Renal cortical epithelial cell (primary cell): ENCODE results near the gene CD3E. TPM values are rescaled to one million over a fixed set of nuclear protein-coding genes. Genes with fewer than 3 reads are reported as not detected.
"Not testable (repeated sequence)": the region's sequence is repeated elsewhere in the genome, so short reads cannot be mapped to it uniquely, and the experiment has no call there.

Experiments used
- DNase-seq: peaks from one replicate; pipeline ENCODE4 v3.0.0-alpha.2; 2011; ENCODE audit warnings: low read depth
- total RNA-seq: library from RNA; depleted of rRNA; stranded (reverse); fragments of >200 nt; gene quantifications from 2 replicates; pipeline ENCODE4 v1.2.3, GENCODE V29; 2014

Gene CD3E
- total RNA-seq, 1 donor from 2014 or later, result not detected

DNA sequence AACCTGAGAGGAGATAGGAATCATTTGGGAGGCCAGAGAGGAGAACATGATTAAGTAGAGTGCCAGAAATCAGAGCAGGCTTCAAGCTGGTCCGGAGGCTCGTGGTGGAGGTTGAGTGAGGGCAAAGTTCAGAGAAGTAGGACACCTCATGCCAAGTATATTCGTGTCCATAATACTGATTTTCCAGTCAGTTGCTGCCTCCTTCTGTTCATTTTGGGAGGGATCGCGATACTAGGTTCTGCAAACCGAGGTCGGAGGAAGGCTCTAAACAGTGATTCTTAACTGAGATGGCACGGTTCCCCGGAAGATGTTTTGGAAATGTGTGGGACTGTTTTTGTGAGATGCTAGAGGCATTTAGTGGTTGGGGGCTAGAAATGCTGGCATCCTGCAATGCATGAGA is 13.6 kb upstream of the CD3E start:
- peak; percentile 58 for DNase-seq

DNA sequence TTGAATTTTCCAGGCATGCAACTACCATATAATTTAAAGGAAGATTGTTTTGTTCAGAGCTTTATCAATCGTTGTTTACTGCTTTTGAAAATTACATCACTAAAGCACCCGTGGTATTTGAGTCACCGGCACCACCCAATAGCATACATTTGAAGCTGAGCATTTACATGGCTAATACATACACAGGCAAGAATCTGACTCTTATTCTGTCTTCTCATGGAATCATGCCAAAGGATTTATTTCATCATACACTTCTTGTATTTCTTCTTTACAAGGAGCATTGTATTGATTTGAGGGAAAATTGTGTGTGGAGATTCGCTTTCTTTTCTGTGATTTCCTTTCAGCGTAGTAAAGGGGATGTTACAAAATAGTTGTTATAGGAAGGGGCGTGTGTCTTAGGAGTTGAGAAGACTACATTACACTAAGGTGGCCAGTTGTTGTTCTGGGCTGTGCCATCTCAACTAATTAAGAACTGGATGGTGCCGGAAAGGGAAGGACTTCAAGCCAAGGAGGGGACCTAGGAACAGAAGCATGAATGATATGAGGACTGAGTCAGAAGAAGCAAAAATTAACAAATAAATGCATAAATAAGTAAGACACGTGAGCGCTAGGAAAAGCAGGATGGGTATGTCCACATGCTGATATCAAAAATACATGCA is 12.9 kb upstream of the CD3E start:
- no peak for DNase-seq

DNA sequence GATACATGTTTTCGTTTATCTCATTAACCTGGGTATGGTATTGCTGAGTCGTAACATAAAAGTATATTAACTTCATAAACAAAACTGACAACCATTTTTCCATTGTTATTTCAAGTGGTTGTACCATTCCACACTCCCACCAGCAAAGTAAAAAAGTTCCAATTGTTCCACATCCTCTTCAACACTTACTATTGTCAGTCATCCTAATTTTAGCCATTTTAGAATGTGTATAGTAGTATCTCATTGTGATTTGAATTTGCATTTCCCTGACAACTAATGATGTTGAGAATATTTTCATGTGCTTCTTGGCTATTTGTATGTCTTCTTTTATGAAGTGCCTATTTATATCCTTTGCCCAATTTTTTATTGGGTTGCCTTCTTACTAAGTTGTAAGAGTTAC is 10.5 kb upstream of the CD3E start:
- DNase-seq, result no peak

DNA sequence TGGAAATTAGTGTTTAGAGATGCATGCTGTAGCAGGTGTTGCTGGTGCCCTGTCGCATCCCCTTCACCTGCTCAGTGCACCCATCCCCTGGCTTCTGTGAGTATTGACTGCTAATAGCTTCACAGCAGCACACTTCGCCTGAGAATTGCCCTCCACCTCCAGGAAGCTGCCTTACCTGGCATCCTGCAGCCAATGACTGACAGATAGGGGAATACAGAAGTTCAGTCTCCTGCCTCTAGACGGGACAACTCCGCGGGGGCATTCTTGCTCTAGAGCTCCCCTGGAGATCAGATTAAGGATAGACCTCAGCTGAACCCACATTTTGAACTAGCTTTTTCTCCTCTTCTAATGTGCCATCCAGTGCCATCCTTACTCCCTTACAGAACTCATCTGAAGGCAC is 9.3 kb upstream of the CD3E start:
- DNase-seq, result no peak

DNA sequence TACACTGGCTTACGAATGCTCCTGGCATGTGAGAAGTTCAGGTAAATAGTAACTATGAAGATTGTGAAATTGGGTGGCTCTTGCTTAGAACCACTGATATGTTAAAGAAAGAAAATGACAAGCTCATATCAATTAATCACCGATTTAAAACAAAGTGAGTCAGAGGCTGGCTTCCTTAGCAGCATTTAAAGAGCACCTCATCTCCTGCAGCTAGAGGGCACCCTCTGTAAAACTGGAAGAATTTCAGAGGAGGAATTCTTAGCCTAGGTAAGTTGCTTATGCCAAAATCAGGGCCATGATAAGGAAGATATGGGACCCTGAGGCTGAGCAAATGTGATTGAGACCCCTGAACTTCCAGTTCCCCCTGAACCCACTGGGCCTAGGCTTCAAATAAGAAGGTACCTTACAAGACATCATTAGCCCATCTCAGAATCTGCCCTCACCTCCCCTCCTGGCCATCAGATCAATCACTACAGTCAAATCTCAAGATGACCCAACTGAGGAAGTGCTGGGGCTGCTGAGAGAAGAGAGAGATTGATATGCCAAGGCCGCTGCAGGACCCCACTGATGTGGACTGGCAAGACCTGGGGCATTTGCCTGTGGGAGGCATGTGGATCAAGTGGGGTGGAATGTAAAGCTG is 8.6 kb upstream of the CD3E start:
- peak; percentile 90 for DNase-seq

DNA sequence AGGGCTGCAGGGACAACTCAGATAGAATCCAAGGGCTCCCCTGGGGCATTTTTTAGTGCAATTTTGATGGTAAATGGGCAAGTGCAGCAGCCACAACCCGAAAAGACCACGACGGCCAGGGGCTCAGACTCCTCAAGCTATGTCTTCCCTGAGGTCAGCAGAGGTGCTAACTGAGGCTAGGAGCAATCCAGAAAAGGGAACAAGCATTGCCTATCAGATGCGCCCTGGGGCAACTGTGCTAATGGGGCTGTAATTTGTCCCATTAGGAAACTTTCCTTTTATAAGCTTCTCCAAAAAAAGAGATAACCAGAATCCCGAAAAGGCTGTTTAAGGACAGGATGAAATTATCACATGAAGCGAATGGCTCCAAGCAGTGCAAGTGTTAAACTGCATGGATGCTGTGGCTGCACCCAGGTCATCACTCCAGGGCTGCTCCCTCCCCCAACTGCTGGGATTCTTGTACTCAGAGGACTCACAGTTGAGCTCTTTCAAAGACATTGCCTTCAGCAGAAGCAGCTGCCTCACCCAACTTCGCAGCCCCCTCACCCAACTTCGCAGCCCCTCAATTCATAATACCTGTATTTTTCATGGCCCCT is 2.8 kb upstream of the CD3E start:
- DNase-seq, result no peak

DNA sequence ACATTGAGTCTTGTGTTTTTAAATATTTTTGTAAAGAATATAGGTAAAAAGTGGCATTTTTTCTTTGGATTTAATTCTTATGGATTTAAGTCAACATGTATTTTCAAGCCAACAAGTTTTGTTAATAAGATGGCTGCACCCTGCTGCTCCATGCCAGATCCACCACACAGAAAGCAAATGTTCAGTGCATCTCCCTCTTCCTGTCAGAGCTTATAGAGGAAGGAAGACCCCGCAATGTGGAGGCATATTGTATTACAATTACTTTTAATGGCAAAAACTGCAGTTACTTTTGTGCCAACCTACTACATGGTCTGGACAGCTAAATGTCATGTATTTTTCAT is 333 bp upstream of the CD3E start:
- no peak for DNase-seq

DNA sequence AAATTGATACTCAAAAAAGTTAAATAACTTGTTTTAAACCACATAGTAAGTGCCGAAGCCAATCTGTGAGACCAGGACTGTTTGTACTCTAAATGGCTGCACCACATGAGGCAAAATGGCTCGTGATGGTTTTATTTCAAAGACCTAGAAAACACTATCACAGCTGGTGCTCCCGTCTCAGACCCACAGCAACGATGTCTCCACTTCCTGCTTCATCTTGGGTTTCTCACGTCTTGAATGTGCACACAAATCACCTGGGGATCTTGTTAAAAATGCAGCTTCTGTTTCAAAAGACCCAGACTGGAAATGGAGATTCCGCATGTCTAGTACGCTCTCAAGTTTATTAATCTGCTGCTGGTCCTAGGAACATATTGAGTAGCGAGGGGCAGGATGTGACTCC is 1.2 kb downstream of the CD3E start:
- no peak for DNase-seq

DNA sequence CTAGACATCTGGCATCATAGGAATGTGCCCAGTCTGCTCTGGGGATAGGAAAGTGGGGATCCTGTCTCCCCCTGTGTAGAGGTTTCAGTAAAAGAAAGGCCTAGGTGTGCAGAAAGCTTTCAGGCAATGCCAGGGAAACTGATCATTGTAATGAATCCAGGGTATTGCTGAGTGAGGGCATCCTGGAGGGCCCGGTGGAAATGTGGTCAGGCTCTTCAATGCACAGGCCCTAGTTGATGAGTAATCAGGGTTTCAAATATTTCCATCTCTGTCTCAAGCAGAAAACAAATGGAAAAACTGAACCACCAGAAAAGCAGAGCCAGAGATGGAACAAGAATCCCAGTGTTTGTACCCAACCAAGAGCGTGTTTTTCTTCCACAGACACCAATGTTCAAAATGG is 2.0 kb downstream of the CD3E start:
- DNase-seq, result peak; percentile 44

DNA sequence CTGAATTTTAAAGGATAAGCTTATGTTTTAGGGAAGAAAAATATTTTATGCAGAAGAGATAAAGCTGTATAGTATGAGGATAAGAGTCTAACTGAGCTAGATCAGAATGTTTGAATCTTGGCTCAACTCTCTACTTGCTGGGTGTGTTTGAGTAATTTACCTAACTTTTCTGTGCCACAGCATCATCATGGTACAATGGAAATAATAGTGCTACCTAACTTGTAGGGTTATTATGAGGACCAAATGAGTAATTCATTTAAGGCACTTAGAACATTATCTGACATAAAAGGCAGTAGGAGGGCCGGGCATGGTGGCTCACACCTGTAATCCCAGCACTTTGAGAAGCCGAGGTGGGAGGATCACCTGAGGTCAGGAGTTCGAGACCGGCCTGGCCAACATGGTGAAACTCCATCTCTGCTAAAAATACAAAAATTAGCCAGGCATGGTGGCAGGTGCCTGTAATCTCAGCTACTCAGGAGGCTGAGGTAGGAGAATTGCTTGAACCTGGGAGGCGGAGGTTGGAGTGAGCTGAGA is 4.5 kb downstream of the CD3E start:
- not testable (repeated sequence) for DNase-seq

DNA sequence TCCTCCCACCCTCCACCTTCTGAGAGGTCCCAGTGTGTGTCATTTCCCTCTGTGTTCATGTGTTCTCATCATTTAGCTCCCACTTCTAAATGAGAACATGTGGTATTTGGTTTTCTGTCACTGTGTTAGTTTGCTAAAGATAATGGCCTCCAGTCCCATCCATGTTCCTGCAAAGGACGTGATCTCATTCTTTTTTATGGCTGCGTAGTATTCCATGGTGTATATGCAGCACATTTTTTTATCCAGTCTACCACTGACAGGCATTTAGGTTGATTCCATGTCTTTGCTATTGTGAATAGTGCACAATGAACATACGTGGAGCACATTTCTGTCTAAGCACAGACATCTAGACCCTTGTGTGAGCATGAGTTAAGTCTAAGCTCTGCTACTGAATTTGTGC is 5.7 kb downstream of the CD3E start:
- no peak for DNase-seq

DNA sequence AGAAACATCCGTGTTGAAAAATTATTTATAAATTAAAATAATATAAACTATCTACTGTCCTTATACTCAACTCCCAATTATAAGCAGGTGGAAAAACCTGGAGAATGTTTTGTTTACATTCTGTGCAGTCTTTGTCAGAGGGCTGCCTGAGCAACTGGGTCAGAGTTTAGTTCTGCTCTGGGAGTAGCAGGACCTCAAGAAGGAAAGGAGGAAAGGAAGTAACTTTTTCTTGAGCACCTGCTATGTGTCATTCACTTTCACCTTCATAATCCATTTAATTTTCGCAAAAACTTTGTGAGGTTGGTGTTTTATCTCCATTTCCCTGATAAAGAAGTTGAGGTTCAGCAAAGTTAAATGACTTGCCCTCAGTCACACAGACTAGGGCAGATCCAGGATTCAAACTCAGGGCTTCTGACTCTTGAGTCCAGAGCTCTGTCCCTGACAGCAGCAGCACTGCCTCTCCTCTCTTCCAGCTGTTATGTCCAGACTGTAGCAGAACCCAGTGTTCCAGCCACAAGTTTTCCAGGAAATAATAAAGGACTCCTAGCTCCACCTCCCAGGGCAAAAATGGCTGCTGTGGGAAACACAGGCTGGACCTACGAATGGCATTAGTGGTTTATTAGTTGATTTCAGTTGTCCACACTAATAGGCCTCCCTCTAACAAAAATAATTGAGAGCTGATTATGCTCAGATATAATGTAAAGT is 6.4 kb downstream of the CD3E start:
- DNase-seq, result no peak

DNA sequence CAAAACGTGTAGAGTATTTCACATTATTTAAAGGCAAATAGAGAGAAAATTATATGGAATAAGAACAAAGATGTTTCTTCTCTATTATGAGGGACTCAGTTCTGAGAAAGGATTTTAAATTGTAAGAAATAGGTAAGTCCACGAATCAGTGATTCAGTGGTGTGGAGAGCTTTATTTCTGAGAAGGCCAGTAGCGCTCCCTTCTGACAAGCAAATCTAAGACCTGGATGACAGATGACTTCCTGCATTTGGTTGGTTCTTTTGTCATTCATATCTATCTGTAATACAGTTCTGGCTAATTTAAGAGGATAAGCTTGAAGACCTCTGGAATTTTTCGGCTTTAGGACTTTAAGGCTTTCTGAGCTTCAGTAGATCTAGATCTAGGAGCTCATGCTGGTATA is 7.0 kb downstream of the CD3E start:
- no peak for DNase-seq

DNA sequence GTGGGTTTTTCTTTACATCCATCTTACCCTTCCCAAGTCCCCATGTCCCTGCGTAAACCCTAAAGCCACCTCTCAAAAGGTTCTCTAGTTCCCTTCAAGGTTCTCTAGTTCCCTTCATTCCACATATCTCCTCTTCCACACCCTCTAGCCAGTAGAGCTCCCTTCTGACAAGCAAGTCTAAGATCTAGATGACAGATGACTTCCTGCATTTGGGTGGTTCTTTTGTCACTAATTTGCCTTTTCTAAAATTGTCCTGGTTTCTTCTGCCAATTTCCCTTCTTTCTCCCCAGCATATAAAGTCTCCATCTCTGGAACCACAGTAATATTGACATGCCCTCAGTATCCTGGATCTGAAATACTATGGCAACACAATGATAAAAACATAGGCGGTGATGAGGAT is 7.8 kb downstream of the CD3E start:
- DNase-seq, result no peak

DNA sequence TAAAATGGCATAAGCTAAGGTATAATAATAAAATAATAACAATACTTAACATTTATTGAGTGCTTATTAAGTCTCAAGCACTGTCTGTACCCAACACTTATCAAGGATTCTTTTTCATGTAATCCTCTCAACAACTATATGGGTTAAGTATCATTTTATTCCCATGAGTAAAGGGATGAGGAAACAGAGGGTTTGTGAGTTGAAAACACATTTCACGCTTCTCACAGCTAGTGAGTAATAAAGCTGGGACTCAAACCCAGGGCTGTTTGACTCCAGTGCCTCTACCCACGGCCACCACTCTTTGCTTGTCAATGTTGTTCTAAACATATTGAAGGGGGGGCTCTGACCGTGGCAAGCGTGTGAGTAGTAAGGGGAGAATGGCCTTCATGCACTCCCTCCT is 8.7 kb downstream of the CD3E start:
- DNase-seq, result no peak

DNA sequence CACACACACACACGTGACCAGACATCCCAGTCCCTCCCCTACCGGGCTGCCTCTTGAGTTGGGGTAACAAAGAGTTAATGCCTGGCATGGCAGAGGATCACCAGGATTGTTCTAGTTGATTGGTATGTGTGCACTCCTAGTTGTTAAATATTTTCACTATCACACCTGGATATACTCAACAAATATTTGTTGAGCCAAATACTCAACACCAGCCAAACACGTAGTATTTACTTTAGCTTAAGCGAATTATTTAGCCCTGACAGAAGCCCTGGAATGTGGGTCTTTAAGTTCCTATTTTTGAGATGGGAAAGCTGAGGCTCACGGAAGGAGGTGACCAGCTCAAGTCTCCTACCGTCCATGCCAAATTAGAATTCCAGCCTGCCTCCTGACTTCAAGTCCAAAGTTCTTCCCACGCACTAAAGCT is 10.5 kb downstream of the CD3E start:
- no peak for DNase-seq

DNA sequence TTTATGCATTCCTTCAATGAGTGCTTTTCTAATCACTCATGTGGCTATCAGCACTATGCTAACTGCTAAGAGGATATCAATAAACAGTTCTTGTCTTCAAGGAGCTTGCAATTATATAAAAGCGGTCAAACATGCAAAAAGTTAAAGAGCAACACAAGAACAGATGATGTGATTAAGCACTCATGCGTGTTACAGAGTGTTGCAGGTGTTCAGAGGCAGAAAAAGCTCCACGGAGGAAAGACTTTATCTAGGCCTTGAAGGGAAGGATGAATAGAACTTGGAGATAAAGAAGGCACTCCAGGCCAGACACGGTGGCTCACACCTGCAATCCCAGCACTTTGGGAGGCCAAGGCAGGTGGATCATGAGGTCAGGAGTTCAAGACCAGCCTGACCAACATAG is 13.6 kb downstream of the CD3E start:
- DNase-seq, result no peak

DNA sequence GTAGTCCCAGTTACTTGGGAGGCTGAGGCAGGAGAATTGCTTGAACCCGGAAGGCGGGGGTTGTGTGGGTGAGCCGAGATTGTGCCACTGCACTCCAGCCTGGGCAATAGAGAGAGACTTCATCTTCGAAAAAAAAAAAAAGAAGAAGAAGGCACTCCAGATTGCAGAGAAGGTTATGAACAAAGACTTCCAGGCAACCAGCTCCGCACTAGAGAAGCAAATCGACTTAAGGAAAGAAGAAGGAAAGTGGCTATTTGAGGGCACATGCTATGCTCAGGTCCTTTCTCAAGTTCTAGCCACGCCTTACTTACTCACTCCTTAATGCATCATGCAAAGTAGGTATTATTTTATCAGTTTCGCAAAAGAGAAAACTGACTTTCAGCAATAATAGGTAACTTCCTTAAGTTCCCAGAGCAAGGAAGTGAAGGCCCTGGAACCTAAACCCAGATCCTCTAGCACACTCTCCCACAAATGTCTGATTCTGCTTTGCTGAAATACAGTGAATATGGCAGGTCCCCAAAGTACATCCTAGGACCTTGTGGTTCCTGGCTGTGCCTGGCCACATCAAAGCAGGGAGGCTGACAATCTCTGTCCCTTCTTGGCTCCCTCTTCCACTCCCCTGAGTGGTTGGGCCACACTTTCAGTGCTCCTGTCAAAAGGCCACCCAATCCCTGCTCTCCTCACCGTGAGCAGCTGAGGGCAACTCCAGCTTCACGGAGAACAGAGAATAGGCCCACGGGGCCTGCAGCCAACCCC is 14.2 kb downstream of the CD3E start:
- DNase-seq, result peak; percentile 11

DNA sequence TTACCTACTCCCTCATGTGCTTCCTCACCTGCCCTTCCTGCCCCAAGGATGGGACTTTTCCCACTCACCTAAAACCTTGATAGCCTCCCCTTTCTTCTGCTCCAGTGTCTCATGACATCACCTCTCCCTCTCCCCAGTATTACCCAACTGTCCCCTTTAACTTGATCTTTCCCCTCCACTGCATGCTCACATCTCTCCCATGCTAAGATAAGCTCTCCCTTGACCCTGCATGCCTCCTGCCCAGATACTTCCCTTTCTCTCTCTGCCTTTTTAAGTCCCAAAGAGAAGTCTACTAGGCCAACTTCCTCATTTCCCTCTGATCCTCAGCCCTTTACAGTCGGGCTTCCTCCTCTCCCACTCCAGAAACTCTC is 14.8 kb downstream of the CD3E start:
- no peak for DNase-seq

DNA sequence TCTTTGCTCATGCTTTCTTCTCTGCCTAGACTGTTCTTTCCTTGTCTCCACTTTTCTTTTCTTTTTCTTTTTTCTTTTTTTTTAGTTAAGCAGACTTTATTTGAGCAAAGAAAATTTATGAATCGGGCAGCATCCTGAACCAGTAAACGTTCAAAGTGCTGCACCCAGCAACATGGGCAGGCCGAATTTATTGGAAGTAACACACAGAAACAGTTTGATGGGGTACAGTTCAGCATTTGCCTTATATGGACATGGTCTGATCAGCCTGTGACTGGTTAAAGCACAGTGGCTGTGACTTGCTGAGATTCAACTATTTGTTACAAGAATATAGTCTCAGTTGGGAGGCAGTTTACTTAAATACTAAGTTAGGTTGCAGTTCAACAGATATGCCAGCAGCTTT is 16.0 kb downstream of the CD3E start:
- no peak for DNase-seq

DNA sequence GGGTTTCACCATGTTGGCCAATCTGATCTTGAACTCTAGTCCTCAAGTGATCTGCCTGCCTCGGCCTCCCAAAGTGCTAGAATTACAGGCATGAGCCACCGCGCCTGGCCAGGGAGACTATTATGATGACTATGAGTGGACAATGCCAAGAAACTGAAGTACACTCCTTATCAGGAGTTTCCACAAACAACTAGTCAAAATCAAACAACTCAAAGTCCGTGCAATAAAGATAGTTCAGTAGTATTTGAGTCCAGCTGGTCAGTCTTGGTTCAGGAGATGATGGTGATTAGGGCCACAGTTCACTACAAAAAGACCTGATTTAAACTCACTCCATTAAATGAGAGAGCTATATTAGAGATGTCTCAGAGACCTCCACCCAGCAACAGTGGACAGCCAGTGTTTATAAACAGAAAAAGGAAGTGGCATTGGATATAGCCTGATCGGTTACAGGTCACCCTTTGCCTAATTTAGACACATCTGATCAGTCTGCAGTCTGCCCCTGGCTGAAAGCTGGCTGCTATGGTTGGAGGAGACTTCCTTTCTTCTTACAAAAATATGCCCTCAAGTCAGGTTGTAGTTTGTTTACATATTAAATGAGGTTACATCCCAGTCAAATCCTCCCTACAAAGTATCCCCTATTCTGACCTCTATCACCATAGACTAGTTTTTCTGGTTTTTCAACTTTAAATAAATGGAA is 17.0 kb downstream of the CD3E start:
- DNase-seq, result peak; percentile 7

DNA sequence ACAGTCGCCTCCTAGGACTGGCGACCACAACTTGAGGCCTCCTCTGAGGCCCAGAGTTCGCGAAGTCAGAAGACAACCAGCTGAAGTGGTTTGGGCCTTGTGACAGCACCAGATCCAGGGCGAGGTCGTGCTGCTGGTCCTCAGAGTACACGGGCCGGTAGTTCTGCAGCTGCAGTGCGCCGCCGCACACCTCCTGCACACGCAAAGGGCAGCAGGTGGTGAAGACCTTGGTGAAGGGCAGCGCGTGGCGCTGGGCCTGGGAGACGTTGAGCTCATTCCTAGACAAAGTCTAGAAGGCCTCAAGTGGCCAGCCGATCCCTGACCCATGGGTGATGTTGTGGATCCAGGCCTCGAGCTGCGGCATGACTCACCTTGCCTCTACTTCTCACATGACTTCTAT is 18.2 kb downstream of the CD3E start:
- DNase-seq, result no peak
